Pulmonary artery endothelial cell (primary cell): ENCODE measurements around the gene ZNF860. TPM values are rescaled to one million over a fixed set of nuclear protein-coding genes. Genes with fewer than 3 reads are reported as not detected.
A peak's percentile ranks its signal among the peaks of the same experiment; 100 is the strongest.
"Not testable (repeated sequence)": the region's sequence is repeated elsewhere in the genome, so short reads cannot be mapped to it uniquely, and the experiment has no call there.

Source experiments
- DNase-seq: peaks from one replicate; pipeline ENCODE4 v3.0.0-alpha.2; 2011; ENCODE audit warnings: low read depth, low spot score
- total RNA-seq: library from RNA; depleted of rRNA; stranded (reverse); fragments of >200 nt; gene quantifications from 2 replicates; pipeline ENCODE4 v1.2.3, GENCODE V29; 2014

The ZNF860 gene
- total RNA-seq, 1 donor from 2014 or later, result 1.6 TPM

DNA sequence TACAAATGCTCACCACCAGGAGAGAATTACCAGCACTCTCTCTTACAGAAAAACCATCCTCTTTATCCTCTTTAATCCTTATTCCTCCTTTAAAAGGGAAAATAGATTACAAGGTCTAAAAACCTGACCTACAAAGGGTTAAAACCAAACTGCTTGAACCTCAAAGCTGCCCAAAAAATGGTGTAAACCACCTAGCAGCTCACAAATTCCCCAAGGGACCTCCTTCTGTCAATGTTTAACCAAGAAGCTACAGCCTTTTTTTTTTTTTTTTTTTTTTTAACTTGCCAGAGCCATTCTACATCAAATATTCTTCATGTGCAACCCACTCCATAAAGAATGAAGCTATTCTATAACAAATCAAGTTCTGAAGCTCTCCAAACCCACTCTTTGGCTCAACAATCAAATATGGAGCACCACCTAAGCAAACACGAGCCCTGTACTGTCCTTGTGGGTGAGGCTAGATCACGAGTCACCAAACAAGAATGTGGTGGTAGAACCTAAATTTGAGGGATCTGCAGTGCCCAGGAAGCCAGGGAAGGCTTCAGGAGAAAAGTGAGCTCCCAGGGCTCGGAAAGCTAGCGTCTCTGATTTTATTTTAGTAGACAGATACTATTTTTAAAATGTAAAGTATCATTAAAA lies 20.6 kb upstream of the ZNF860 start:
- no peak for DNase-seq

- DNase-seq, result peak; percentile 60
Observed at GRCh38 chr3:31962801-31963205, 18.7 kb upstream of the ZNF860 start.

DNA sequence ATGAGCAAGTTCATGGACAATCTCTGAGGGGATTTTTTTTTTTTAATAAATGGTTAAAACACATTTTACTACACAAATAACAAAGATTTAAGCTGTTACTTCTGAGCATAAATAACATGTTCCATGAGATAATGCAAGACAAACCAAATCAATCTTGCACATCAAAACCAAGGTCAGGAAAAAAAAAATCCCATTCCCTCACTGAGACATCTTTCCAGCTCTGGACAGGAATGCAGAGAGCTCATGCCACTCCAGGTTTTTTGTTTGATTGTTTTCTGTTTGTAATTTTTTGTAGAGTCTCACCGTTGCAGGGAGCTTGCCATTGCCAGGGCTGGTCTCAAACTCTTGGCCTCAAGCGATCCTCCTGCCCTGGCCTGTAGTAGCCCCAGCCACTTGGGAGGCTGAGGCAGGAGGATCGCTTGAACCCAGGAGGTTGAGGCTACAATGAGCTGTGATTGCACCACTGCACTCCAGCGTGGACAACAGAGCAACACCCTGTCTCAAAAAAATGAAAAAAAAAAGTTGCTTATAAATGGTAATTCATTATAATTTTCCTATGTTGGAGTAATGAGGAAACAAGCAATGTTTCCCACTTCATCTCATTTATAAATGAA lies 14.5 kb upstream of the ZNF860 start:
- DNase-seq, result no peak

- DNase-seq, result no peak
Observed at GRCh38 chr3:31967592-31967991, 14.0 kb upstream of the ZNF860 start.

GRCh38 chr3:31968369-31968926 lies 13.1 kb upstream of the ZNF860 start:
- peak; percentile 43 for DNase-seq

- no peak for DNase-seq
Observed at GRCh38 chr3:31968927-31969418, 12.6 kb upstream of the ZNF860 start.

- no peak for DNase-seq
Observed at GRCh38 chr3:31971607-31972006, 9.9 kb upstream of the ZNF860 start.

DNA sequence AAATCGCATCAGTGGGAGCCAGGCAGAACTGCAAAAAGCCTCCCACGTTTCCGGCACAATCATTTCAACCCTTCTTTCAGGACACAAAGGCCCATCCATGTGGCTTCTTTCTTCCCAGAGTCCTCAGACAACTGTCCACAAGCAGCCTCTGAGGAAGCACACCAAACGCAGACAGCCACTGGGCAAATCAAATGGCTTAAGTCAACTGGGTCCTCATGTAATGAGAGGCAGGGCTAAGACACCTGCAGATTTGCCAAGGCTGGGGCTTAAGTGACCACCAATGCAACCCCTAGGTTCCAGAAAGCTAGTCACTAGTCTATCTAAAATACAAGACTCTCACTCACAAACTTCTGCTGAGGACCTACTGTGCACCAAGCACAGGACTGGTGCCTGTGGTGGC lies 8.5 kb upstream of the ZNF860 start:
- no peak for DNase-seq

DNA sequence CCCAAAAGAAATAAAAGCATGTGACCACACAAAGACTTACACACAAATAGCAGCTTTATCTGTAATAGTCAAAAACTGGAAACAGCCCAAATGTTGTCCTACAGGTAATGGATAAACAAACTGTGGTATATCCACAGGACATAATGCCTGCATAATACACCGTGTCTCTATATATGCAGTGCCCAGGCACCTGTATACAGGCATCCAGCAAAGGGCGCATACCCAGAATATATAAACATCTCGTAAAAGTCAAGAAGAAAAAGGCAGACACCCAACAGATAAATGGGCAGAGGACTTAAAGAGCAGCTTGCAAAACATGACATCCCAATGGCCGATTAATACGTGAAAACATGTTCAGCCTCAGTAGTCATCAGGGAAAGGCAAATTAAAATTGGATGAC lies 7.7 kb upstream of the ZNF860 start:
- no peak for DNase-seq

DNA sequence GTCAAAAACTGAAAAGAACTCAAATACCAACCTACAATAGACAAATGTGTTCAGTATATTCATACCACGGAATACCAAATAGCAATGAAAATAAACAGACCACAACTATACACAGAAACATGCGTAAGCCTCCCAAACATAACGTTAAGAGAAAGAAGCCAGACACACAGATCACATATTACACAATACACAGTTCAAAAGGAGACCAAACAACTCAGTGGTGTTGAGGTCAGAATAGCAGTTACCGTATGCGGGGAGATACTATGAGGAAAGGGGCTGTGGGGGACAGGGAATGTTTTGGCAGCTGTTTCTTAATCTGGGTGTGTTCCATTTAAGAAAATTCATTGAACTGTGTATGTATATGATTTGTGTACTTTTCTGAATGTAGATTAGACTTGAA lies 7.1 kb upstream of the ZNF860 start:
- DNase-seq, result no peak

DNA sequence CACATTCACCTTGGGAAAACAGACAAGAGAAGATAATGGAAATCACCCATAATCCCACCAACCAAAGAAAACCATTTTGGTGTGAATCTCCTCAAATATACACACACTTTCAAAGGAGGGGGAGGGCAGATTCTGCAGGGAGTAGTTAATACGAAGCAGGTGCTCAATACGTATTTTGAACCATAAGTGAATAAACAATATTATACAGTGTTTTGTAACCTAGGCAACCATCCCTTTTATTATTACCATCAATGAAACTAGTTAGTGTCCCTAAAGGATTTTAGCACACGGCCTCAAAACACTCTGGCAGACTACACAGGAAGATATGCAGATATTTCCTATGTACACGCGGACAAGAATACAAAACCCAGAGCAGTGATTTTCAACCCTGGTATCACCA lies 6.6 kb upstream of the ZNF860 start:
- DNase-seq, result no peak

- no peak for DNase-seq
Observed at GRCh38 chr3:31976302-31976701, 5.2 kb upstream of the ZNF860 start.

DNA sequence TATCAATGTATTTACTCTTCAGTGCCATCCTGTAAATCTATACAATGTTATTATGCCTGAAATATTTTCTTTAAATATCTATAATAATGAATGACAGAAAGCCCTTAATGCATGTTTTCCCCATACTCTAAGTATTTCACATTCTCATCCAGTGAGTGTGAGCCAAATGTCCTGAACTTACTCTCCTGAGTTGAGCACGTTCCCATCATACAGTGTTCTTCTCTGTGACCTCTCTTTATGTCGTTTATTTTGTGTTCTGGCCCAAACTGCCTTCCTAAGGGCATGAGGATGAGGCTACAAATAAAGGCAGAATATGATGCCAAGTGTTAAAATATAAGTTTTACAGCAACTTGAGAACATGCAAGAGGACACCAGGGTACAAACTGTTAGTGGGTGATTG lies 3.8 kb upstream of the ZNF860 start:
- no peak for DNase-seq

DNA sequence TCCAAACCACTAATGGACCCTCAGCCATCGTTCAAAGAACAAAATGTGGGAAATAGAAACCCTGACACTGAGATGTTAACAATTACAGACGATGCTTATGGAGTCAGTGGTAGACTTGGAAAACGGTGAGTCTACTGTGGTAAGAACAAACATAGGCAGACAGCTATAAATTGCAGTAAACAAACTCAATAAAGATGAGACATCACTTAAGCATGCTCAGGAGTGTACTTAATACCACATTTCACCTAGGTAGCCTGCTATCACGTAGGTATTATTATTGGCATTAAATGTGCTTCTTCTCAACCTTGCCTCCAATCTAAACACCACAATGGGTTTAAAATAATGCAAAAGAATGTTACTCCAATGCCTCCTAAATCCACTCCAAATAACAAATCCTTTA lies 3.0 kb upstream of the ZNF860 start:
- DNase-seq, result no peak

- DNase-seq, result no peak
Observed at GRCh38 chr3:31979001-31979697, 2.4 kb upstream of the ZNF860 start.

- DNase-seq, result no peak
Observed at GRCh38 chr3:31980530-31981205, 882 bp upstream of the ZNF860 start.

DNA sequence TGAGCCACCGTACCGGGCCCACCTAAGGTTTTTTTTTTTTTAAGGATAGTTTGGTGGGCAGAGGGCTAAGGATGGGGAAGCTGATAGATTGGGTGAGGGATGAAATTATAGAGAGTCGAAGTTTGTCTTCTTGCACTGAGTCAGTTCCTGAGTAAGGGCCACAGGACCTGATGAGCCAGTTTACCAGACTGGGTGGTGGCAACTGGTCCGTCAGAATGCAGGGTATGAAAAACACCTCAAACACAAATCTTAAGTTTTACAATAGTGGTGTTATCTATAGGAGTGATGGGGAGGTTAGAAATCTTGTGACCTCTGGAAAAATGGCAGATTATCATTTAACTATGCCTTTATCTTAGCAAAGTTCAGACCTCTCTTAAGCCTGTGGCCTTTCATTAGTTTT lies 2.8 kb downstream of the ZNF860 start:
- no peak for DNase-seq

DNA sequence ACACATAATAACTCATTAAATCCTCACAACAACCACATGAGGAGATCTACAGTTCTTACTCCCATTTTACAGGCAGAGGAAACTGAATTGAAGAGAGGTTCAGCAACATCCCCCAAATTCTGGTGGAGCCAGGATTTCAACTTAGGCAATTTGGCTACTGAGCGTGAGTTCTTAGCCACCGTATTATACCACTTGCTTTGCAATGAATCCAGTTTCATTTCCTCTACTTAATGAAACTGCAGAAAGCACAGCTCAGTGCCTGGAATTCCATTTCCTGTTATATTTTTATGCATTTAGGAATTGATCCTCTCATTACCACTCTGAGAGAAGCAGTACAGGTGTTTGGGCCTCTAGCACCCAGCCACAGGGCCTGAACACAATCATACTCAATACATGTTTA lies 4.3 kb downstream of the ZNF860 start:
- no peak for DNase-seq

DNA sequence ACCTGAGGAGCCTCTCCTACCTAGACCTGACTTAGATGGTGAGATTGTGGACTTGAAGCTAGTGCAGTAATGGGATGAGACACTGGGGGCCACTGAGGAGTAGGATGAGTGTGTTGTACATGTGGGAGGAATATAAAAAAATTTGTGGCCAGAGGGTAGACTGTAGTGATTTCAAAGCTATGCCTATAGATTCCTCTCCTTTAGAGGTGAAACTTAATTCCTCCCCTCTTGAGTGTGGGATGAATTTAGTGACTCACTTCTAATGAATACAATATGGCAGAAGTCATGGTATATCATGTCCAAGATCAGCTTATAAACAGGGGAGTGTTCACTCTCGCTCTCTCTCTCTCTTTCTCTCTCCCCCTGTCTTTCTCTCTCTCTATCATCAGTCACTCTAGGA lies 6.7 kb downstream of the ZNF860 start:
- no peak for DNase-seq

- not testable (repeated sequence) for DNase-seq
Observed at GRCh38 chr3:31992995-31993394, 11.4 kb downstream of the ZNF860 start.

DNA sequence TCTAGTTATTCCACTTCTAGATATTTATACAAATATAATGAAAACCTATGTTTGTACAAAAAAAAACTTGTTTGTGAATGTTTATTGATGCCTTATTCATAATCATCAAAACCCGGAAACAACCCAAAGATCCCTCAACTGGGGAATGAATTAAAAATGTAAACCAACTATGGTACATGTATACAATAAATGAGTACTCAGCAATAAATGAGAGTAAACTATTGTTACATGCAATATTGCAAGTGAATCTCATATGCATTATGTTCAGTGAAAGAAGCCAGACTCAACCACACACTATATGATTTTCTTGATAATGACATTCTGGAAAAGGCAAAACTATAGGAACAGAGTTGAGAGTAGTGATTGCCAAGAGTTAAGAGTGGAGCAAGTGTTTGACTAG lies 12.3 kb downstream of the ZNF860 start:
- no peak for DNase-seq

GRCh38 chr3:31995026-31995425 lies 13.5 kb downstream of the ZNF860 start:
- DNase-seq, result not testable (repeated sequence)
